ENCODE data around the gene GPR137C.

DNA sequence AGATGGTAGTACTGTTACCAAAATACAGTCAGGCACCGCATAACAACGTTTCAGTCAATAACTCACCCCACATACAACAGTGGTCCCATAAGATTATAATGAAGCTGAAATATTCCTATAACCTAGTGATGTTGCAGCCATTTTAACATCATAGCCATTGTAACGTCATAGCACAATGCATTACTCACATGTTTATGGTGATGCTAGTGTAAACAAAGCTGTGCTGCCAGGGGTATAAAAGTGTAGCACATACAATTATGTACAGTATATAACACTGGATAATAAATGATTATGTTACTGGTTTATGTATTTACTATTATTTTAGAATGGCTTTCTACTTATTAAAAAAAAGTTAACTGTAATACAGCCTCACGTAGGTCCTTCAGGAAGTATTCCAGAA, 37.0 kb downstream of the GPR137C start:
- TF ChIP-seq, protein P1, sequence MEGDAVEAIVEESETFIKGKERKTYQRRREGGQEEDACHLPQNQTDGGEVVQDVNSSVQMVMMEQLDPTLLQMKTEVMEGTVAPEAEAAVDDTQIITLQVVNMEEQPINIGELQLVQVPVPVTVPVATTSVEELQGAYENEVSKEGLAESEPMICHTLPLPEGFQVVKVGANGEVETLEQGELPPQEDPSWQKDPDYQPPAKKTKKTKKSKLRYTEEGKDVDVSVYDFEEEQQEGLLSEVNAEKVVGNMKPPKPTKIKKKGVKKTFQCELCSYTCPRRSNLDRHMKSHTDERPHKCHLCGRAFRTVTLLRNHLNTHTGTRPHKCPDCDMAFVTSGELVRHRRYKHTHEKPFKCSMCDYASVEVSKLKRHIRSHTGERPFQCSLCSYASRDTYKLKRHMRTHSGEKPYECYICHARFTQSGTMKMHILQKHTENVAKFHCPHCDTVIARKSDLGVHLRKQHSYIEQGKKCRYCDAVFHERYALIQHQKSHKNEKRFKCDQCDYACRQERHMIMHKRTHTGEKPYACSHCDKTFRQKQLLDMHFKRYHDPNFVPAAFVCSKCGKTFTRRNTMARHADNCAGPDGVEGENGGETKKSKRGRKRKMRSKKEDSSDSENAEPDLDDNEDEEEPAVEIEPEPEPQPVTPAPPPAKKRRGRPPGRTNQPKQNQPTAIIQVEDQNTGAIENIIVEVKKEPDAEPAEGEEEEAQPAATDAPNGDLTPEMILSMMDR (IDR thresholded peaks at IDR 0.05), result no peak
- no peak for TF ChIP-seq POLR2A (IDR thresholded peaks at IDR 0.05)
